GM12878 (cell line): ENCODE measurements around the gene MYO18B. TPM values are rescaled to one million over a fixed set of nuclear protein-coding genes. Genes with fewer than 3 reads are reported as not detected.

Experiments
- ATAC-seq: fragments of 200-7000 bp; cut with Tn5 transposase; 3 replicates; pipeline ENCODE4 v1.9.1; 2020; ENCODE audit warnings: mild to moderate bottlenecking, moderate library complexity
- BruUV-seq: library from RNA; stranded (reverse); fragments of 400-500 nt; replicated peaks from 2 replicates; lab custom pipeline; 2021; lab: Mats Ljungman, UMichigan
- CTCF ChIA-PET: fragments of 300-600 bp; sonication (Branson Sonifier 250); formaldehyde crosslinking; extraction: SDS; loops from one replicate; lab custom pipeline; 2021; ENCODE audit warnings: inconsistent platforms; lab: Yijun Ruan, JAX
- POLR2A ChIA-PET: fragments of 350-600 bp; formaldehyde crosslinking; extraction: SDS; loops from one replicate; lab custom pipeline; 2021; ENCODE audit warnings: inconsistent platforms; lab: Charles Lee
- RAD21 ChIA-PET: fragments of 300-600 bp; sonication (Branson Sonifier 250); formaldehyde crosslinking; loops from one replicate; lab custom pipeline; 2023; ENCODE audit warnings: antibody characterized with exemption; ENCODE audit not compliant: unreplicated experiment; lab: Charles Lee
- SMC1A ChIA-PET: fragments of 300-600 bp; sonication (Branson Sonifier 250); formaldehyde crosslinking; loops from one replicate; lab custom pipeline; 2023; ENCODE audit not compliant: unreplicated experiment, uncharacterized antibody; lab: Charles Lee
- DNase-seq: peaks from one replicate; pipeline ENCODE4 v3.0.0-alpha.2; 2011; ENCODE audit warnings: low read depth, low spot score
- FAIRE-seq: peaks from 3 replicates; lab custom pipeline; 2011; peaks lifted over from hg19 to GRCh38; lab: Jason Lieb, UNC
- H2AFZ ChIP-seq: 2 replicates; pipeline ENCODE4 v1.6.0; 2011; ENCODE audit warnings: low read depth, low read length, control low read depth; ENCODE audit not compliant: control insufficient read depth
- H3K27ac ChIP-seq: 2 replicates; pipeline ENCODE4 v1.5.1; 2011; ENCODE audit warnings: control low read depth; ENCODE audit not compliant: control insufficient read depth, insufficient read depth
- H3K27me3 ChIP-seq, 2 experiments: replicated peaks in 1 of 2; 2 replicates each; pipeline versions ENCODE4 v1.6.0 to v1.6.1; 2011; ENCODE audit warnings: low read length in 1 of 2; ENCODE audit not compliant: control insufficient read depth in 2 of 2, insufficient read depth in 2 of 2
- H3K36me3 ChIP-seq, 2 experiments: 2 replicates each; pipeline ENCODE4 v1.5.1; 2011; ENCODE audit warnings: low read length in 1 of 2; ENCODE audit not compliant: control insufficient read depth in 2 of 2, insufficient read depth in 2 of 2
- H3K4me1 ChIP-seq: 2 replicates; pipeline ENCODE4 v1.6.1; 2011; ENCODE audit warnings: mild to moderate bottlenecking, low read length, moderate library complexity, mixed read lengths; ENCODE audit not compliant: control insufficient read depth, insufficient read depth
- H3K4me2 ChIP-seq: 2 replicates; pipeline ENCODE4 v1.6.0; 2011; ENCODE audit warnings: control low read depth; ENCODE audit not compliant: control insufficient read depth, insufficient read depth
- H3K4me3 ChIP-seq: fragments of 200-600 bp; sonication (generic); 2 replicates; pipeline ENCODE4 v1.5.1; 2016
- H3K79me2 ChIP-seq: 2 replicates; pipeline ENCODE4 v1.6.0; 2011; ENCODE audit warnings: low read length; ENCODE audit not compliant: control insufficient read depth, insufficient read depth
- H3K9ac ChIP-seq: 2 replicates; pipeline ENCODE4 v1.8.0; 2011; ENCODE audit warnings: low read length, control low read depth, mixed read lengths; ENCODE audit not compliant: control insufficient read depth, insufficient read depth
- H3K9me3 ChIP-seq: replicated peaks from 3 replicates; pipeline ENCODE4 v1.5.1; 2011; ENCODE audit warnings: mild to moderate bottlenecking, low read length; ENCODE audit not compliant: control insufficient read depth, insufficient read depth
- H4K20me1 ChIP-seq: 2 replicates; pipeline ENCODE4 v1.6.0; 2011; ENCODE audit not compliant: control insufficient read depth, insufficient read depth
- BHLHE40 ChIP-seq, 2 experiments: fragments of 450-650 bp in 1 of 2; IDR thresholded peaks; 2 replicates each; pipeline ENCODE4 v1.6.1; 2011 to 2017; ENCODE audit warnings: low read depth in 2 of 2, borderline replicate concordance in 1 of 2, improper control_type of control experiment in 1 of 2, low read length in 1 of 2, mild to moderate bottlenecking in 1 of 2
- BMI1 ChIP-seq: fragments of 450-650 bp; IDR thresholded peaks from 2 replicates; pipeline ENCODE4 v1.6.1; 2016; ENCODE audit warnings: mild to moderate bottlenecking, moderate library complexity, borderline replicate concordance
- FOXK2 ChIP-seq: fragments of 450-650 bp; IDR thresholded peaks from 2 replicates; pipeline ENCODE4 v1.6.1; 2017; ENCODE audit warnings: mild to moderate bottlenecking, moderate library complexity
- IRF3 ChIP-seq: fragments of 450-650 bp; IDR thresholded peaks from 2 replicates; pipeline ENCODE4 v1.6.1; 2014; ENCODE audit warnings: mild to moderate bottlenecking
- IRF5 ChIP-seq: fragments of 450-650 bp; IDR thresholded peaks from 2 replicates; pipeline ENCODE4 v1.6.1; 2017; ENCODE audit warnings: borderline replicate concordance
- MEF2A ChIP-seq: IDR thresholded peaks from 2 replicates; pipeline ENCODE4 v1.6.1; 2011; ENCODE audit warnings: low read depth, mild to moderate bottlenecking, low read length, moderate library complexity; ENCODE audit not compliant: insufficient read depth
- PKNOX1 ChIP-seq: fragments of 450-650 bp; IDR thresholded peaks from 2 replicates; pipeline ENCODE4 v1.6.1; 2016; ENCODE audit warnings: mild to moderate bottlenecking
- SKIL ChIP-seq: fragments of 450-650 bp; IDR thresholded peaks from 2 replicates; pipeline ENCODE4 v1.6.1; 2017; ENCODE audit warnings: mild to moderate bottlenecking, low read depth, inconsistent platforms; ENCODE audit not compliant: poor library complexity, severe bottlenecking
- SMAD5 ChIP-seq: IDR thresholded peaks from 2 replicates; pipeline ENCODE4 v1.6.1; 2016; ENCODE audit warnings: antibody characterized with exemption, low read depth
- SMARCA5 ChIP-seq: fragments of 450-650 bp; IDR thresholded peaks from 2 replicates; pipeline ENCODE4 v1.6.1; 2017; ENCODE audit warnings: mild to moderate bottlenecking
- TAF1 ChIP-seq: IDR thresholded peaks from 2 replicates; pipeline ENCODE4 v1.6.1; 2011; ENCODE audit warnings: mild to moderate bottlenecking, low read depth, low read length, borderline replicate concordance
- TBL1XR1 ChIP-seq: IDR thresholded peaks from 2 replicates; pipeline ENCODE4 v1.6.1; 2012; ENCODE audit warnings: low read depth, low read length, improper control_type of control experiment
- YY1 ChIP-seq: IDR thresholded peaks from 2 replicates; pipeline ENCODE4 v1.6.1; 2011; ENCODE audit warnings: low read depth, mild to moderate bottlenecking, low read length
- ZBTB40 ChIP-seq: fragments of 450-650 bp; IDR thresholded peaks from 2 replicates; pipeline ENCODE4 v1.6.1; 2016; ENCODE audit warnings: mild to moderate bottlenecking, moderate library complexity, borderline replicate concordance
- WGBS: methylation state at CpG from one replicate; pipeline ENCODE4 v1.1.6; 2016; ENCODE audit warnings: low lambda C conversion rate; ENCODE audit not compliant: insufficient replicate concordance, insufficient coverage; ENCODE audit errors: missing lambda C conversion rate; 5-methylcytosine and 5-hydroxymethylcytosine counted together
- in situ Hi-C: fragments of 300-500 bp; cut with MboI; formaldehyde crosslinking; loops from 9 replicates; pipeline ENCODE4 v1.14.3; 2018; ENCODE audit warnings: mixed read lengths
- intact Hi-C: fragments of 100-400 bp; cut with micrococcal nuclease; formaldehyde crosslinking; loops from one replicate; pipeline ENCODE4 v1.14.2; 2022; ENCODE audit not compliant: unreplicated experiment
- polyA plus RNA-seq, 11 experiments: library from polyadenylated mRNA; depleted of rRNA in 4 of 11; unstranded in 6 of 11; stranded (reverse) in 5 of 11; fragments of >200 nt; fragmentation: Nextera tagmentation in 4 of 11; fragmentation: Illumina TruSeq in 1 of 11; extraction: Ambion mirVana in 4 of 11; extraction: Trizol in 1 of 11; gene quantifications; 1 replicate in 1 of 11; 2 replicates in 10 of 11; pipeline versions ENCODE4 v1.2.1 to v1.2.3, GENCODE V29; 2011 to 2016; ENCODE audit warnings: inconsistent platforms in 2 of 11, missing spikeins in 2 of 11, low read depth in 1 of 11
- total RNA-seq, 4 experiments: library from RNA; depleted of rRNA in 3 of 4; stranded (reverse); fragments of >200 nt in 3 of 4; fragmentation: Illumina TruSeq in 1 of 4; extraction: Trizol in 1 of 4; gene quantifications; 2 replicates each; pipeline versions ENCODE4 v1.2.1 to v1.2.3, GENCODE V29; 2013 to 2021

Gene MYO18B
- total and polyA plus RNA-seq, 10 of the 15 experiments (the other 5 are each of a cell fraction or from before 2014, with no cell fraction given) = 0.05 to 2.1 (median 0.51) TPM; not detected in 1

GRCh38 chr22:25833091-25833490, 91.1 kb downstream of the MYO18B start:
- H3K4me1 ChIP-seq = peaks cover 16% of the 10 kb centered on the region
- CTCF ChIA-PET = no interaction called here
- RAD21 ChIA-PET = no interaction called here
- ATAC-seq (no peak), FAIRE-seq (no peak), DNase-seq (no peak)
- SMC1A ChIA-PET = no interaction called here
- no peaks in the 10 kb centered on the region; the same call in 2 of the 3 replicates for H3K9me3 ChIP-seq
- H3K27me3 ChIP-seq = no peaks in the 10 kb centered on the region
- H3K36me3 ChIP-seq = no peaks in the 10 kb centered on the region
- POLR2A ChIA-PET = no interaction called here
- intact Hi-C loops (no loop called here), in situ Hi-C loops (no loop called here)
- no peak overlapping the region for H3K9ac ChIP-seq
- H3K4me2 ChIP-seq = no peak overlapping the region
- H3K4me3 ChIP-seq = no peak overlapping the region
- BruUV-seq = no TSS peak
- WGBS = 58% methylated on average over 5 of the region's 5 CpGs
- H3K79me2 ChIP-seq = no peaks in the 10 kb centered on the region
- H3K27ac ChIP-seq = no peak overlapping the region
- no peaks in the 10 kb centered on the region; the same call in 1 of the 2 replicates for H4K20me1 ChIP-seq
- no peak overlapping the region for H2AFZ ChIP-seq
- TF ChIP-seq TBL1XR1 (no peak), BHLHE40 (IDR thresholded peaks at IDR 0.05; ENCODE audit: borderline replicate concordance in 1 of 2, low read depth in 2 of 2, low read length in 1 of 2) (no peak), BMI1 (no peak), ZBTB40 (no peak), PKNOX1 (no peak), YY1 (no peak), SKIL (no peak), TAF1 (no peak), MEF2A (no peak), SMAD5 (no peak), IRF3 (no peak), FOXK2 (no peak), IRF5 (no peak), SMARCA5 (no peak)
